ENCODE data around the gene GJA9. TPM values are rescaled to one million over a fixed set of nuclear protein-coding genes. Genes with fewer than 3 reads are reported as not detected.
"Not testable (repeated sequence)": the region's sequence is repeated elsewhere in the genome, so short reads cannot be mapped to it uniquely, and the experiment has no call there.

Gene GJA9
- total RNA-seq (2014; rRNA removed; shearing (Covaris generic)), result not detected in 2 replicates

DNA sequence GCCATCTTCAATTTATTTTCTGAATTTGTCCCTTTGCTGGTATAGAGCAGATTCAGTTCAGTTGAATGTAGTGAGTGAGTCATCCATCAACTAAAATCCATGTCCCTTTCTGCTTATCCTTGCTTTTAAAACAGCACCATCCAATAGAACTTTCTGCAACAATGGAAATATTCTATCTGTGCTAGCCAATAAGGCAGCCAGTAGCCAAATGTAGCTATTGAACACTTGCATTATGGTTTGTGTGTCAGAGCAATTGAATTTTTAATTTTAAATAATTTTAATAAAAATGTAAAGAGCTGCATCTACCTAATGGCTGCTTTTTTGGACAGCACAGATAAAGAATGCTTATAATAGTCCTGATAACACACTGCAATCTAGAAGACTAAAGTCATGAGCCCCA, at the start of gene GJA9:
GJA9 (minus strand) TSS at position 101 of the 400 bp plus-strand sequence. CDS start 5,489 bp downstream, outside the sequence.
- DNase-seq (ENCODE audit: low read depth), result no peak

DNA sequence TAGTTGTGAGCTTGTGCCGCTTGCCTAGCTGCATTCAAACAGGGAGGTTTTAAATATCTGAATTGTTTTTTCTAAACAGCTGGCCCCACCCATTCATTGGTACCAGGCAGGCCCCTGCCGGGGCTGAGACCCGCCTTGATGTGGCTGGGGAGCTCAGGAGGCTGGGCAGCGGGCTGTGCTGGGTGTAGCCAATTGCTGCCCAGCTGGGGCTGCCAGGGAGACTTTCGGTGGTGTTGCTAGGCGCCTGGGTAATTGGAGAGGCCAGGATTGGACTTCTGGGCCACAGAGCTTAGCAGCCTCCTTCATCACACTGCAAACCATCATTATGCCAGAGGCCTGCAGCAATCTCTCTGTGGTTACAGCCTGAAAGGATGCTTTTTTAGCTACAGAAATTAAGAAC, 48.1 kb upstream of the GJA9 start:
- DNase-seq (ENCODE audit: low read depth), result no peak

DNA sequence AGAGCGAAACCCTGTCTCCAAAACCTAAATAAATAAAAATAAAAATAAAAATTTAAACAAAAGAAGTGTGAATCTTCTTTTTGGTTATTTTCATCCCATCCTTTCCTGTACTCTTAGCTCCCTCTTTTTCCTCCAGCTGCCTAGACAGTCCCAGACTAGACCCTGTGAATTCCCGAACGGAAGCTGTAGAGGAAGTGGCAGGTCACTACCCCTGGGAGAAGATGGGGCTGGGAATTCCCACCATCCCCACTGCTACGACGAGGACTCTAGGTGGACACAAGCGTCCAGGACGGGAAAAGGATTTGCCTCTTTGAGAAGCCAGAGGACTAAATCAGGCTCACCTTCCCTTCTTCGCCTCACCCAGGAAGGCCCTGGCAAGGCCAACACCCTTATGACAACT, 47.7 kb upstream of the GJA9 start:
- no peak for DNase-seq (ENCODE audit: low read depth)

DNA sequence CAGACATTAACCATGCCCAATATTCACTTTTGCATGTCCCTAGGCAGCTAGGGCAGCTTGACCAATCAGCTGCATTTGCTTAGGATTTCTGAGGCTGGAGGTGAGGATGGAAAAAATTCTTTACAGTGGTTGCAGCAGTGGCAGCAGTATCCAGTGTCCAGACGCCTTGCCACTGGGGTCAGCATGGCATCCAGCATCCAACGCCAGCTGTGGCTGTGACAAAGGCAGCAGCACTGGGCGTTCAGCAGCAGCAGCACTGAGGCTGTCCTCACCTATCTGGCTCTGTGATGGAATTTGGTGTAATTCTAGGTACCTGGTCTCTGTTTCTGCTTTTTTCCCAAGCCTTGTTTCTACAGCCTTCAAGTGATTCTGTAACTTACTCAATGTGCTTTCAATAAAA, 44.7 kb upstream of the GJA9 start:
- DNase-seq (ENCODE audit: low read depth), result no peak

DNA sequence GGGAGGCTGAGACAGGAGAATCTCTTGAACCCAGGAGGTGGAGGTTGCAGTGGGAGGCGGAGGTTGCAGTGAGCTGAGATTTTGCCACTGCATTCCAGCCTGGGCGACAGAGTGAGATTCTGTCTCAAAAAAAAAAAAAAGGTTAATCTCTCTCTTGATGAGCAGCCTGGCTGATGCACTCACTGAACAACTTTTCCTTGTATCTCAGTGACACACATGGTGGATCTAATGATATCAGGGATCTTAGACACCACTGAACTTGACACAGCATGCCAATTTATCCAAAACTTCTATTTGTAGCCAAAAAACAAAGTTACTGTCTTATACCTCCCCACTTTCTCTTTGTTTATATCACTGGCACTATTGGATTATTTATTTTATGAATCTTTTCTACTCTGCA, 44.0 kb upstream of the GJA9 start:
- DNase-seq (ENCODE audit: low read depth), result no peak

DNA sequence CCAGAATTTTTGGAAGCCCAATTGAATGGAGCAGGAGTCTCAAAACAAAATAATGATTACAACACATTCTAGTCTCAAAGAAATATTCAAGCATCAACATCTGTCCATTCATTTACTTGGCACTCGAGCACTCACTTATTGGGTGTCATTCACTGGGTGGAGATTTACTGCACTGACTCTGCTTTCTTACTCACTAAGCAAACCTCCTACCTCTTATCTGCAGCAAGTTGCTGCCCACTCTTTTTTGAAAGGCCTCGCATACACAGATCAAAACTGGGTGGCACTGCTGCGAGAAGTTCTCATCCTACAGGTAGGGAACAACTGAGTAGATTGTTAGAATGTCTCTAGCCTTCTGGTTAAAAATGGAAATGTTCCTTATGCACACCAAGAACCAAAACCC, 42.2 kb upstream of the GJA9 start:
- no peak for DNase-seq (ENCODE audit: low read depth)

DNA sequence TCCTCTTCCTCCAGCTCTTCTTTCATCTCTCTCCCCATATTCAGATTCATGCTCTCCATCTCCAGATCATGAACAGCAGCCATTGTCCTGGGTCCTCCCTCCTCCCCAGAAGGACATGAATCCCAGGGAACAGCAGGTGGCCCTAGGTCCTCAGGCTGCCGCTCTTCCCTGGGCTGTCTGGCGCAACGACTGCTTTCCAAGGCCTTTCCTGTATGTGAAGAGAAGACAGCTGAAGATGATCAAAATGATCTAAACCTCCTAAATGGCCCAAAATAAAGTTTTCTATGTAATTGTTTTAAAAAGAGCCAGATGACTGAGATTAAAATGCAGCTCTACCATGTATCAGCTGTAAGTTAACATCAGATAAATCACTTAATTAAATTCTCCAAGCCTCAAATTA, 37.7 kb upstream of the GJA9 start:
- no peak for DNase-seq (ENCODE audit: low read depth)

DNA sequence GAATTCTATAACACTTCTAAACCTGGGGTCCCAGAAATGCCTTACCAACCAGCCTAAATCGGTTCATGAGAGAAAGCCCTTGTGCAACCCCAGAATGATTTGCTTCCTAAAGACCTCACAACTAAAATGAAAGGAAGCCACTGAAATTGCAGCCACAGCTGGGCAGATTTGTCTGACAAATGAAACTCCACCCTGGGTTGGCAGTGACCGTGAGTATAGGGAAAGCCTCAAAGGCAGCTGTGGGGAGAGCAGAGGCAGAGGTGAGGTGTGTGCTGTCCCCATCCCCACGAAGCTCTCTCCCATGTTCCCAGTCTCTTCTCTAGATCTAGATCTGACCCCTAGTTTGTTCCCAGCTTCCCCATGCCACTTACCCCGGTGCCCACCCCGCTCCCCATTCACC, 37.2 kb upstream of the GJA9 start:
- DNase-seq (ENCODE audit: low read depth), result no peak

DNA sequence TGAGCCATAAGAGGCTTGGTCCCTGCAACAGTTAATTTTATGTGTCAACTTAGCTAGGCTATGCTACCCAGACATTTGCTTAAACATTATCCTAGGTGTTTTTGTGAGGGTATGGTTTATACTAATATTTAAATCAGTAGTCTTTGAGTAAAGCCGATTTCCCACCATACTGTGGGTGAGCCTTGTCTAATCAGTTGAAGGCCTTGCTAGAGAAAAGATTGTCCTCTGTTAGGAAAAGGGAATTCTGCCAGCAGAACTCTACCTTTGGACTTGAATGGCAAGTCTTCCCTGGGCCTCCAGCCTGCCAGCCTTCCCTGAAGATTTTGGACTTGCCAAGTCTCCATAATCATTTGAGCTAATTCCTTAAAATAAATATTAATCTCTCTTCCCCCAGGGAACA, 36.4 kb upstream of the GJA9 start:
- no peak for DNase-seq (ENCODE audit: low read depth)

DNA sequence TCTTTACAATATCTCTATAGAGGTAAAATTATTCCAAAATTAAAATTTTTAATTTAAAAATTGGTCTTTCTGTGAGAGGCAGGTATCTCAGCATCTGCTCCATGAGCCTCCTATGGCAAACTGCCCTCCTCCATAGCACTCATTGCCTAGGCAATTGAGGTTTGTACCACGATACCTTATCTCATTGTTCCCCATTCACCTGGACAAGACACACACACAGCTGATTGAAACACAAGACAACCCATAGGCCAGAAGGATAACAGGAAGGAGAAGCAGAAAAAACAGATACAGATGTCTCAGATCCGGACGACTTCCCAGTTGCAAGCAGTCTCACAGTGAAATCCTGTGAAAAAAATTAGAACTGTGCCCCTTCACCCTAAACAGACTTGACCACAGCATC, 36.0 kb upstream of the GJA9 start:
- no peak for DNase-seq (ENCODE audit: low read depth)

DNA sequence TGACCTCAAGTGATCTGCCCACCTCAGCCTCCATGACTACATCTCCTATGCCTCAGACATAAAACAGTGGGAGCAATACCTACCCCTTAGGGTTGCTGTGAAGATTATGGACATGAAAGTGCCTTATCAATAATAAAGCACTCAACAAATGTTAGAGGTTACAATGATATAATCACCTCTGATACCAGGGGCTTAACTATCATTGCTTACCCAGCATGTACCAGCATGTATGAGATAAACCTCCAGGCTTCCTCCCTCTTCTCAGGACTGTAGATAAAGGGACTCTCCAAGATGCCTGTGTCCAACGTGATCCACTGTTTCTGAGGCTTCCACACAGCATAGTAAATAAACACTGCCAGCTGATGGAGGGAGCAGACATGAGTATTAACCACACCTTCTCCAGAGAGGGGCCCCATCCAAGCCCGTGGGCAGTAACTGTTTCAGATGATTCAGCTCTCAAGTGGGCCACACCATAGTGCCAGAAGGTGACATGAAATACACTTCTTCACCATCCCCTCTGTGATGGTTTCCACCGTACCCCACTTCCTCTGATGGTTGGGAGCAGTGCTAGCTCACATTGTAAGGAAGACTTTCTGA, 34.1 kb upstream of the GJA9 start:
- DNase-seq (ENCODE audit: low read depth), result peak; percentile 7

DNA sequence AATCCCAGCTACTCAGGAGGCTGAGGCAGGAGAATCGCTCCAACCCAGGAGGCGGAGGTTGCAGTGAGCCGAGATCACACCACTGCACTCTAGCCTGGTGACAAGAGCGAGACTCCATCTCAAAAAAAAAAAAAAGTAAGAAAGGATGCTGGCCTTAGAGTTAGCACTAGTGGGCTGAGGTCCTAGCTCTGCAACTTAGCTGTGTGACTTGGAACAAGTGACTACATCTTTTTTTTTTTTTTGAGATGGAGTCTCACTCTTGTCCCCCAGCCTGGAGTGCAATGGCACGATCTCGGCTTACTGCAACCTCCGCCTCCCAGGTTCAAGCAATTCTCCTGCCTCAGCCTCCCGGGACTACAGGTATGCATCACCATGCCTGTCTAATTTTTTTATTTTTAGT, 33.5 kb upstream of the GJA9 start:
- DNase-seq (ENCODE audit: low read depth), result not testable (repeated sequence)

DNA sequence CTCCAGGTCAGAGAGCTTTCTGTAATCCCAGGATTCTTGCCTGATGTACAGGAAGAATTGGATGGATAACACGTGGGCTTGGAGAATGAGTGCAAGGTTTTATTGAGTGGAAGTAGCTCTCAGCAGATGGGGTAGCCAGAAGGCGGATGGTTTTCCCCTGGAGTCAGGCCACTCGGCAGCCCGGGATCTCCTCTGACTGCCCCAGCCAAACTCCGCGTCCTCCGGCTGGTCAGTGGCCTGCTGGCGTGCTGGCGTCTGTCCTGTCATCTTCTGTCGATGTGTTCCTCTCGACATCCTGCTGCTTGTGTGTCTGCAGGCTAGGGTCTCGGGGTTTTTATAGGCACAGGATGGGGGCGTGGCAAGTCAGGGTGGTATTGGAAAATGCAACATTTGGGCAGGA, 27.4 kb upstream of the GJA9 start:
- DNase-seq (ENCODE audit: low read depth), result no peak

DNA sequence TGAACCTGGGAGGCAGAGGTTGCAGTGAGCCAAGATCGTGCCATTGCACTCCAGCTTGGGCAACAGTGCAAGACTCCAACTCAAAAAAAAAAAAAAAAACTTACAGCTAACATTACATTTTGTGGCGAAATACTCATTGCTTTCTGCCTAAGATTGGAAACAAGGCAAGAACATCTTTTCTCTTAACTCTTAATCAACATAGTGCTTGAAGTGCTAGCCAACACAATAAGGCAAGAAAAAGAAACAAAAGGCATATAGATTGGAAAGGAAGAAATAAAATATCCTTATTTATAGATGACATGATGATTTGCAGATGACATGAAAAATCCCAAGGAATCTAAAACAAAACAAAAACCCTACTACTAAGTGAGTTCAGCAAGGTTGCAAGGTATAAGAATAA, 24.6 kb upstream of the GJA9 start:
- DNase-seq (ENCODE audit: low read depth), result no peak

DNA sequence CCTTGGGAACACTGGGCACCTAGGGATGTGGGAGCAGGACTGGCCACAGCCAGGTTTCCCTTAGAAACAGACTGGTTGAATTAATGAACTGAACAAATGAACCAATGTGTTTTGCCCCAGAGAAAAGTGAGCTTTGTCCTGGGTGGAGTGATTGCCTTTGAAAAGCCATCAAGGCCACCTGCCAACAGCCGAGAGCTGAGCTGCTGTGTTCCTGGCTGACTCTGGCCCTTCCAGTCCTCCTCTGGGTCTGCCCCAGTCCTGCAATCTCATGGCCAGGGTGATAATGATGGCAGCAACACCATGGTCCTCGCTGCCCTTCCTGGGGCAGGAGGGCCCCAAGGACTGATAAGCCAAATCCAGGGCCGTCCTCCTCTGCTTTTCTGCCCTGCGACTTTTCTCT, 18.2 kb upstream of the GJA9 start:
- no peak for DNase-seq (ENCODE audit: low read depth)

DNA sequence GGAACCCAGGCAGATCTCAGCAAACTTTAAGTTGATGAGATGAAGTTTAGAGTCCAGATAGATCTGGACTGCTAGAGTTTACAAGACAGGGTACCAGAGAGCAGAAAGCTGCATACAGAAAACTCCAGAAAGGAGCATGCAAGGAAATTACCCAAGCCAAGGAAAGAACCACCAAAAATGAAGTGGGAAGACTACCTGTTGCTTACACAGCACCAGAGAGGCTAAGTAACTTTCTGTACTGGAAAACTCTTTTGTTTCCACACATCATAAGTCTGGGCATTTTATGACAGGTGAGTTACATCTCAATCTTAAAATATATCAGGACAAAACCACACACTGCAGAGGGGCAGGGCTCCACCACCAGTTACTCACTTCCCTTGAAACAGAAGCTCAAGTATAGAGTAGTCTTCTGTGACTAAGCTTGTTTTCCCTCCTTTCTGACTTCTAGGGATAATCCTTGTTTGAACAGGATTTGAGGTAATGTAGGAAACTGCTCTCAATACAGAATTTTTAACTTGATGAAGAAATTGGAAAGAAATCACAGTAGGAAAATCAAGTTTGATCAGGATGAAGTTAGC, 17.4 kb upstream of the GJA9 start:
- DNase-seq (ENCODE audit: low read depth), result peak; percentile 45

DNA sequence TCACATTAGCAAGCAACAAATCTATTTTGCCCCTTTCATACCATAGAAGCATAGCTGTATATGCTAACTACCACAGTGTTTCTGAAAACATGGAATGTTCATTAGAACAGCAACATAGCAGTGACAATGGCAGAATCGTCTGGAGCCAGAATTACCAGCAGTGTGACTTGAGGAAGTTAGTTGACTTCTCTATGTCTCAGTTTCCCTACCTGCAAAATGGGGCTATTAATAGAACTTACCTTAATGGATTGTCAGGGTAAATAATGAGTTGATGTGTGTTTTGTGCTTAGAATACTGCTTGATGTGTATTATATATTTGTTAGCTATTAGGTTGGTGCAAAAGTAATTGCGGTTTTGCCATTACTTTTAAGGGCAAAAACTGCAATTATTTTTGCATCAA, 14.8 kb upstream of the GJA9 start:
- no peak for DNase-seq (ENCODE audit: low read depth)

DNA sequence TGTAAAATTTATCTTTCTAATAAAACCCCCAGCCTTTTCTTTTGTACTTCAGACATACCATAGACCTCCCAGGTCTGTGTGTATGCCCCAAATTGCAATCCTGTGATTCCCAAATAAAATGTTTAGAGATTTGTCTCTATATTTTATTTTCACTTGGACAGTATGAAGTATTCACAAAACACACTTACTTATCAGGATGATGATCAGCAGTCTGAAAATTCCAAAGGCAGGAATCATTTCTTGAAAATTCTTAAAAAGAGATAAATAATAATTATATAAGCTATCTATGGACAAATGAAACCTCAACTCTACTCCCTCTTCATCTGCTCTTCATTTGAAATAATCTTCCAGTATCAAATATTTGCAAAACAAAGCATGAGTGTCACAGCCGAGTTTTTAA, 11.6 kb upstream of the GJA9 start:
- DNase-seq (ENCODE audit: low read depth), result no peak

DNA sequence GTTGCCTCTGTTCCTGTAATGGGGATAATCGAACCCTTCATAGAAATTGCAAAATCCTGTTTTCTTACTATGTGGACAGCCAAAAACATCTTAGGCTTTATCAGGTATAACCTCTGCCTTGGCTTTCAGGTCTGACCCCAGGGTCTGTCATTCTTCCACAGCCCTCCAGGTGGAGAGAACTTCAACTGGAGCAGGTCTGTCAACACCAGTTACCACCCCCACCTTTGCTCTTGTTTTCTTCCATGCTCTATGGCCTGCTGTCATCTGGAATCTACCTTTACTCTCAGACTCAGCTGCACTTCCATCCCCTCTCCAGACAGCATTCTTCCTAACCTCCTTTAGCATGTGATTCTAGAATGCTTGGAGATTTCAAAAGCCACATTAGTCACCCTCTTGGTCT, 10.4 kb upstream of the GJA9 start:
- peak; percentile 10 for DNase-seq (ENCODE audit: low read depth)

DNA sequence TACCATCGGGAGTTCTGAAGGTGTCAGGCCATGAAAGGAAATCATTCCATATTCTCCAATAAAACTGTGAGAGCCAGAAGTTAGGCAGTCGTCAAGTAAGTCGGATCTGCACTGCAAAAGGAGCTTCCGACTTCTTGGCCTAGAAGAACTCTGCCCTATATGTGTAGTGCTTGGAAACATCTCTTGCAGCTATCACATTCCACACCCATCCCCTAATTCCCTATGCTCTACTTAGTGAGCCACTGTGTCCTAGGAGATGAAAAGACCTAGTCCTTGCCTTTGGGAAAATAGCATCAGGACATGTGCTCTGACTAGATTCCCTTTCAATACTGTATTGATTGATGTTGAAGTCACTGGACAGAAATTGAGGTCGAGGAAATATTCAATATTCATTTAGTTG, 8.2 kb upstream of the GJA9 start:
- DNase-seq (ENCODE audit: low read depth), result no peak

DNA sequence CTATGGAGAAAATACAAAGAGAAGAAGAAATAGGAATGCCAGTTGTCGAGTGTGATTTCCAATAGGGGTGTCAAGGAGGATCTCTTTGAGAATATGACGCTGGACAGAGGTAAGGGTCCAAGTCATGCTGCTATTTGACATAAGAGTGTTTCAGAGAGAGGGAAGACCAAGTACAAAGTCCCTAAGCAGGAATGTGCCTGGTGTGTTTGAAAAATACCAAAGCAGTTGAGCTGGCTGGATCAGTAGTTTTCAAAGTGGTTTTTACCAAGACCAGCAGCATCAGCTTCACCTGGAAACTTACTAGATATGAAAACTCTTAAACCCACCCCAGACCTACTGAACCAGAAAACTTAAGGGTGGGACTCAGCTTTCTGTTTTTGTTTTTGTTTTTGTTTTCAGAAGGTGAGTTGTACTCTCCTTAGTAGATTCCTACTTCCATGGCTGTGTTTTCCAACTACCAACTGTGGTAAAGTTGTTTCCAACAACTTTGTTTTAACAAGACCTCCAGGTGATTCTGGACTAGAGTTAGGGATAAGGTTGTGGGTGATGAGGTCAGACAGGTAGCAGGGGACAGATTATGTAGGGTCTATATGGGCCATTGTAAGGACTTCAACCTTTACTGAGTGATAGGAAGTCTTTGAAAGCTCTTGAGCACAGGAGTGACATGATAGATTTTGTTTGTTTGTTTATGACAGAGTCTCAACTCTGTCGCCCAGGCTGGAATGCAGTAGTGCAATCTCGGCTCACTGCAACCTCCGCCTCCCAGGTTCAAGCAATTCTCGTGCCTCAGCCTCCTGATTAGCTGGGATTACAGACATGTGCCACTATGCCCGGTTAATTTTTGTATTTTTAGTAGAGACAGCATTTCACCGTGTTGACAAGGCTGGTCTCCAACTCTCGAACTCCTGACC, 7.3 kb upstream of the GJA9 start:
- DNase-seq (ENCODE audit: low read depth), result no peak

DNA sequence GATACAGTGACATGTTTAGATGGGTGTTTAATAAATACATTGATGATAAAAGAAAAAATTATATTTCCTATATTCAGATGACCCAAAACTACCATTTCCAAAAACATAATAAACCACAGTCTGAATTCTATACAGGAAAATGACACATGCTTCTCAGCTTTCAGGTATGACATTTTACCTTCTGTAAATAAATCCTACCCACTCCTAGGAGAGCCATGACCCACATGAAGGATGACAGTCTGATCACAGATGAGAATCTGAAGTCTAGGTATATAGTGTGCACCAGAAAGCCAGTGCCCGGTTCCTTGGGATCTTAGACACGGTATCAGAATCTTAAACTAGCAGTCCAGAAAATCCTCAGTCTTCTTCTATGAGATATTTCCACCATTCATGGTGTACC, 3.7 kb upstream of the GJA9 start:
- no peak for DNase-seq (ENCODE audit: low read depth)

DNA sequence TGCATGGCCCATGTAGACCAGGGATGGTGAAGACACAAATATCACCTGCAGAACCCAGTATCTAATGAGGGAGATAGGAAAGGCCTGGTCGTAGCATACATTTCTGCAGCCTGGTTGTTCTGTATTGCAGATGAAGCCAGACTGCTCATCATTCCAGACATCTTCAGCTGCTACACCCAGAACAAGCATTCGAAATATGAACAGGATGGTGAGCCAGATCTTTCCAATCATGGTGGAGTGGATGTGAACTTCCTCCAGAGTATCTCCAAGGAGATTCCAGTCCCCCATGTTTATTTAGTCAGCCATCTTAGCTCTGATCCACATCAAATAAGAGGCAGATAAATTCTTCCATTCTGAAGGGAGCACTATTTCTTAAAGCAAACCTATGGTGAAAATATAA, 5.6 kb downstream of the GJA9 start:
- no peak for DNase-seq (ENCODE audit: low read depth)

All from M059J (cell line).